Measurements from ENCODE around the gene FOXE3. TPM values are rescaled to one million over a fixed set of nuclear protein-coding genes. Genes with fewer than 3 reads are reported as not detected.
A peak's percentile ranks its signal among the peaks of the same experiment; 100 is the strongest.

The FOXE3 gene
- total RNA-seq, 4 donors from 2014 or later: not detected

DNA sequence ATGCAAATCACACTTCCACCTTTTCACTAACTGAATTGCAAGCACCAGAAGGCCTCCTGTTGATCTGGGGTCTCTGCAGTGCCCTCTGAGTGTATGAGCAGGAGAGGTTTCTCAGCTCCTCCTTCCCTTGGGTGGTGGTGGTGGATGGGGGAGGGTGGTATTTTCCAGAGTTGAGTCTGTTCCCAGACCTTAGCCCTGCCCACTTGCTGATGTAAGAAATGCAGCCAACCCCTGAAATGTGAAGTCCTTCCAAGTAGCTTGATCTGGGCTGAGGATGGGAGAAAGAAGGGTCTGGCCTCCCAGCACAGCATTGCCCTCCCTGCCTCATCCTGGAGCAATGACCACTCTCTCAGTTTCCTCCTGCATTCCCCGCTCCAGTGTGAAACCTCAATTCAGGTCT is 15.4 kb downstream of the FOXE3 start:
- DNase-seq (ENCODE audit: low spot score in 2 of 2): no peak
- WGBS, 2 donors: 95 to 100% methylated on average over 1 of the region's 1 CpG
- no peak overlapping the region for H3K4me3 ChIP-seq (ENCODE audit: low read depth, poor library complexity, severe bottlenecking)
- TF ChIP-seq CTCF (IDR thresholded peaks at IDR 0.05) (no peak), POLR2A (IDR thresholded peaks at IDR 0.05) (no peak)
- intact Hi-C loops (cut with DNase I; ENCODE audit: low total_unique reads): loop anchor here (5.0 to 10.0 kb wide), 3 partner anchors 143 to 296 kb away; no protein-coding TSS in a partner anchor

DNA sequence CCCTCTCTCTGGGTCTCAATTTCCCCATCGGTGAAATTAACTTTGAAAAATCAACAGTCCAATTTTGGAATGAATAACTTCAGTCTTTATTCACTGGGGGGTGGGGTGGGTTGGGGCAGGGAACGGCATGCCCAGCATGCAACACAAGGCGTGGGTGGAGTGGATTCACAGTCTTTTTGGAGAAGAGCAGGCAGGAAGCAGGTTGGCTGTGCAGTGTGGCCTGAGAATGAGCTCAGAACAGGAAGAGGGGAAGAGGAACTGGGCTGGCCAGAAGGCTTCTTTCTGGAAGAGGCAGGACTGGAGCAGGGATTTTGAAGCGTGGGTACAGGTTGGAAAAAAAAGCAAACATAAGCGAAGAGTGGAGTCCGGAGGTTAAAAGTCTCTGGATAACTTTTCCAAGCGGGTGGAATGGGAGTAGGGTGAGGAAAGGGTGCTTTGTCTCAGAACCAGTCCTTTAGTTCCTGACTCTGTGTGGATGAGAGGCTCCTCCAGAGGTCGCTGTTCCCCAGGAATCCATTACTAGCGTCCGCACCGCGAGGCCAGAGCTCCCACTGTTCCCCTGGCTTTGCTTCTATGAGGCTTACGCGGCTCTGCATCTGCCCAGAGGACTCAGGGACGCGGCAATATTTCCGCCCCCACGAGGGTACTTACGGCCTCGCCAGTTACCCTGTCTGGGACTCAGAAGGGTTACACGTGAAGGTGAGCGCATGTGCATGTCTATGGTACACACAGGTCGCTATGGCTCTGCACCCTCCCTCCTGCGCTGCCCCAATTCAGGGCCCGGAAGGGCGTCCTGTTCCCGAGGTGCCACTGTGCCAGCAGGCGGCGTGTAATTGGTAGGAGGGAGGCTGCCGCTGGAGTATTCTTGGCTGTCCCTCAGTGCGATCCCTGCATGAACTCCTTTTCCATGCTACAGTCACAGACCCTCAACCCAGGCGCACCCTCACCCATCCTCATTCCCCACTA is 16.3 kb downstream of the FOXE3 start:
- intact Hi-C loops (cut with DNase I; ENCODE audit: low total_unique reads): loop anchor here (5.0 to 10.0 kb wide), 3 partner anchors 142 to 295 kb away; no protein-coding TSS in a partner anchor

DNA sequence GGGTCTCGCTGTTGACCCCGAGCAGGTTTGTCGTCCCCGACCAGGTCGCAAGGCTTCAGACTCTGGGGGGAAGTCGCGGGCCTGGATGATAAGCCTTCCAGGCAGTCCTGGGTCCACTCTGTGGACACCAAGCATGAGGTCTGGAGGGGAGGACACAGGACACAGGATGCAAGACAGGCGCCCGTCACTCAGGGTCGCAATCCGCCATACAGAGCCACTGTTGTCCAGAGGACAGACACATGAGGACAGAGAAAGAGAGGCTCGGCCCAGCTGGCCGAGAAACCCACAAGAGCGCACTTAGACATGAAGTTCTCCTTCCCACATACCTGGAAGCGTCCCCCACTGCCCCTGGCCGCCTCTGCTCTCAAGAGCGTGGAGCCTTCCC is 16.9 kb downstream of the FOXE3 start:
- WGBS, 2 donors: 25 to 46% methylated on average over 17 of the region's 17 CpGs
- DNase-seq (ENCODE audit: low spot score in 2 of 2): no peak
- no peak for TF ChIP-seq CTCF (IDR thresholded peaks at IDR 0.05)
- TF ChIP-seq POLR2A (IDR thresholded peaks at IDR 0.05): no peak
- H3K4me3 ChIP-seq (ENCODE audit: low read depth, poor library complexity, severe bottlenecking): no peak overlapping the region
- intact Hi-C loops (cut with DNase I; ENCODE audit: low total_unique reads): loop anchor here (5.0 to 10.0 kb wide), 3 partner anchors 142 to 294 kb away; no protein-coding TSS in a partner anchor

More for the DNA sequence above, 16.3 kb downstream of the FOXE3 start:
- peak in 1 of 3 donors; percentile 78 for TF ChIP-seq CTCF (IDR thresholded peaks at IDR 0.05)
- no peak for TF ChIP-seq POLR2A (IDR thresholded peaks at IDR 0.05)
- 7% methylated on average over 22 to 32 of the region's 32 CpGs for WGBS, 2 donors
- H3K4me3 ChIP-seq (ENCODE audit: low read depth, poor library complexity, severe bottlenecking): no peak overlapping the region
- DNase-seq (ENCODE audit: low spot score in 2 of 2): peak; percentile 80 to 96

- no peak for DNase-seq (ENCODE audit: low spot score in 2 of 2)
- WGBS, 2 donors: 13 to 28% methylated on average over 19 to 29 of the region's 30 CpGs
- intact Hi-C loops (cut with DNase I; ENCODE audit: low total_unique reads): loop anchor here (5.0 to 10.0 kb wide), 3 partner anchors 141 to 294 kb away; no protein-coding TSS in a partner anchor
- H3K4me3 ChIP-seq (ENCODE audit: low read depth, poor library complexity, severe bottlenecking): no peak overlapping the region
- TF ChIP-seq POLR2A (IDR thresholded peaks at IDR 0.05) (no peak), CTCF (IDR thresholded peaks at IDR 0.05) (no peak)
These were observed 17.5 kb downstream of the FOXE3 start for GRCh38 chr1:47433477-47434050.

DNA sequence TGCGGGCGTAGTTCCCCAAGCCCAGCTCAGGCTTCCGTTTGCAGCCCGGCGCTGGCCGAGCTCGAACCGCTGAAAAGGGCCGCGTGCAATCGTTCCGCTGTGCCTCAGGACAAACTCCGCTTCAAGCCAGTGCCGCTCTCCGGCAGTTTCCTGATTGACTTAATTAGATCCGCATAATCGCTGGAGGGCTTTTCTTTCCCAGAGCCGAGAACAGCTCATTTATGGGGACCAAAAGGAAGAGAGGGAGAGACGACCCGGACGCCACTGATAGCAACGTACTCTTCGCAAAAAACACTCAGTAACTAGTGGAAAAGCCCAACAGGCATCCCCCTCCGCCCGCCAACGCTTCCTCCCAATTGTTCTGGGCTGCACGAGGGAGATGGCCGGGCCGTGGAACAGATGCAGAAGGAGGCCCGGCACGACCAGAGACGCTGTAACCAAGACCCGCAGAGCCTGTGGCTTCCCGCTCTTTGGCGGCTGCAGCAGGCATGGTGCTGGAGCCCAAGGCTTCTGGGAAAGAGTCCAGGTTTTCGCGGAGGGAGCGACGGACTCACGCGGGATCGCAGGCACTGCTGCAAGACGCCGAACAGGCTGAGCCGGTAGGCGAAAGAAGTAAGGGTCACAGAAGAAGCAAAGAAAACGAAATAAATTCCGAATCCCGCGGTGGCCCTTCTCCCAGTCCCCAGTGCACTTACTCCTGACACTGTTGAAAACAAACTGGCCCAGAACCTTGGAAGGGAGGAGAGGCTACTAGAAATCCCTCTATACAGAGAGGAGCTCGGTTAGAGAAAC is 18.2 kb downstream of the FOXE3 start:
- 11 to 14% methylated on average over 50 to 51 of the region's 51 CpGs for WGBS, 2 donors
- peak in 1 of 2 donors; percentile 92 for DNase-seq (ENCODE audit: low spot score in 2 of 2)
- intact Hi-C loops (cut with DNase I; ENCODE audit: low total_unique reads): loop anchor here (5.0 to 10.0 kb wide), 3 partner anchors 141 to 293 kb away; no protein-coding TSS in a partner anchor
- TF ChIP-seq CTCF (IDR thresholded peaks at IDR 0.05) (no peak), POLR2A (IDR thresholded peaks at IDR 0.05) (no peak)
- no peak overlapping the region for H3K4me3 ChIP-seq (ENCODE audit: low read depth, poor library complexity, severe bottlenecking)
